Common myeloid progenitor, CD34-positive (primary cell): ENCODE data around the gene TADA3.

Source experiments
- CTCF ChIA-PET: fragments of 350-600 bp; sonication (Branson Sonifier 250); formaldehyde crosslinking; loops from one replicate; lab custom pipeline; 2021; ENCODE audit warnings: antibody characterized with exemption; lab: Charles Lee
- POLR2A ChIA-PET: fragments of 350-600 bp; sonication (Branson Sonifier 250); formaldehyde crosslinking; loops from one replicate; lab custom pipeline; 2021; ENCODE audit warnings: antibody characterized with exemption; lab: Charles Lee
- DNase-seq, 3 donors: peaks; one replicate each; pipeline versions ENCODE4 v3.0.0 to v3.0.0-alpha.2; 2013
- H3K27ac ChIP-seq, 2 experiments: 1 replicate in 1 of 2; 2 replicates in 1 of 2; pipeline ENCODE4 v1.7.0; 2013; ENCODE audit warnings: inconsistent platforms in 2 of 2, low read length in 2 of 2, mild to moderate bottlenecking in 2 of 2, low read depth in 1 of 2, moderate library complexity in 1 of 2; ENCODE audit not compliant: severe bottlenecking in 2 of 2, insufficient read depth in 1 of 2, poor library complexity in 1 of 2
- H3K27me3 ChIP-seq, 5 experiments: replicated peaks in 2 of 5; 1 replicate in 3 of 5; 2 replicates in 2 of 5; pipeline versions ENCODE4 v1.6.1 to v1.7.0; 2013; ENCODE audit warnings: low read length in 4 of 5, mild to moderate bottlenecking in 2 of 5, moderate library complexity in 2 of 5, inconsistent platforms in 1 of 5; ENCODE audit not compliant: insufficient read depth in 5 of 5, control insufficient read depth in 4 of 5
- H3K36me3 ChIP-seq, 4 experiments: 1 replicate in 2 of 4; 2 replicates in 2 of 4; pipeline versions ENCODE4 v1.6.1 to v1.7.0; 2013; ENCODE audit warnings: low read length in 3 of 4, control low read depth in 1 of 4, mild to moderate bottlenecking in 1 of 4; ENCODE audit not compliant: control insufficient read depth in 4 of 4, insufficient read depth in 4 of 4
- H3K4me1 ChIP-seq, 4 experiments: 1 replicate in 3 of 4; 2 replicates in 1 of 4; pipeline versions ENCODE4 v1.6.1 to v1.7.1; 2013; ENCODE audit warnings: low read length in 3 of 4, mild to moderate bottlenecking in 3 of 4, control low read depth in 1 of 4, inconsistent platforms in 1 of 4, moderate library complexity in 1 of 4; ENCODE audit not compliant: control insufficient read depth in 4 of 4, insufficient read depth in 4 of 4; ENCODE audit errors: control extremely low read depth in 1 of 4
- H3K4me3 ChIP-seq, 7 experiments: 1 replicate in 4 of 7; 2 replicates in 3 of 7; pipeline versions ENCODE4 v1.5.1 to v1.7.0; 2013; ENCODE audit warnings: mild to moderate bottlenecking in 7 of 7, low read length in 6 of 7, moderate library complexity in 6 of 7, inconsistent platforms in 2 of 7, low read depth in 2 of 7, control low read depth in 1 of 7; ENCODE audit not compliant: insufficient read depth in 4 of 7, control insufficient read depth in 1 of 7; ENCODE audit errors: extremely low read depth in 1 of 7
- H3K9me3 ChIP-seq, 5 experiments: 1 replicate in 4 of 5; 2 replicates in 1 of 5; pipeline versions ENCODE4 v1.6.1 to v1.7.1; 2013; ENCODE audit warnings: low read length in 4 of 5, mild to moderate bottlenecking in 2 of 5, inconsistent platforms in 1 of 5, low read depth in 1 of 5, moderate library complexity in 1 of 5; ENCODE audit not compliant: control insufficient read depth in 4 of 5, insufficient read depth in 2 of 5; ENCODE audit errors: control extremely low read depth in 1 of 5
- WGBS: methylation state at CpG from one replicate; pipeline ENCODE4 v1.1.5; 2013; ENCODE audit not compliant: insufficient coverage; 5-methylcytosine and 5-hydroxymethylcytosine counted together

Gene TADA3

DNA sequence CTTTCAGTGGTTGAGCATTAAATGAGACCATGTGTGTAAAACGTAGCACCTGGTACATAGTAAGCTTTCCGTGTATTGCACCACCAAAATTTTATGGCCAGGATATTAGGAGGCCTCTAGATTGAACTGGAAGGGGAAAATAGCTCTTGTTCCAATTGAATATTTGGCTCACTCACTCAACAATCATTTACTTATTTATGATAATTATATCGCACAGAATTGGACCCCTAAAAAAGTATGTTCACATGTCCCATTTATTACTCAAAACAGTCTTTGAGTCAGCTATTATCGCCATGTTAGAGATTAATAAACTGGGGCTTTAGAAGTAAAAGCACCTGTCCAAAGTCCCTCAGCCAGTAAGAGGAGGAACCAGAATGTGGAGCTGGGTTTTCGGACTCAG, 12.7 kb upstream of the TADA3 start:
- H3K9me3 ChIP-seq = no peaks in the 10 kb centered on the region
- no peaks in the 10 kb centered on the region for H3K27me3 ChIP-seq
- H3K36me3 ChIP-seq = peaks cover 26 to 62% (median 44%) of the 10 kb centered on the region in 4 experiments
- peaks cover 3 to 19% (median 13%) of the 10 kb centered on the region in 4 experiments for H3K4me1 ChIP-seq
- ChIA-PET POLR2A (no interaction called here), CTCF (interaction anchor here (1.0 to 1.6 kb wide), 7 partner anchors 8 to 90 kb away, joined by 3 to 6 read pairs (median 3); no protein-coding TSS in a partner anchor)
- 100% methylated on average over 4 of the region's 5 CpGs for WGBS
- DNase-seq = no peak
- no peak overlapping the region for H3K27ac ChIP-seq
- no peak overlapping the region for H3K4me3 ChIP-seq

DNA sequence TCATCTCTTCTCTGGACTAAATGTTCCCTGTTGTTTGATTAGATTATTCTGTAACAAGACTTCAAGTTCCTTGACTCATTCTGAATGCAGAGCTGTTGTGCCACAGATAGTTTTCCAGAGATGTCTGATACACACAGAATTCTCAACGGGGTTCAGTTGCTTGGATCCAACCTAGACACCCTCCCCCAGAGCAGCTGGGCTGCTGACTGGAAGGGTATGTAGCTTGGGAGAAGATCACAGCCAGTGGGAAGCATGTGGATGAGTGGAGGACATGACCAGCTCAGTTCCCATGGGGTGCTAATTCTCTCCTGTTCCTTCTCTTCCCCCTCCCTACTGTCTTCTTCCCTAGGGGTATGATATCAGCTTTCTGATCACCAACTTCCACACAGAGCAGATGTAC, 11.2 kb upstream of the TADA3 start:
- Histone ChIP-seq H3K27ac (no peak overlapping the region), H3K36me3 (peaks cover 33 to 76% (median 56%) of the 10 kb centered on the region in 4 experiments), H3K9me3 (no peaks in the 10 kb centered on the region), H3K4me1 (peaks cover 0 to 7% (median 1%) of the 10 kb centered on the region in 4 experiments), H3K4me3 (no peak overlapping the region), H3K27me3 (no peaks in the 10 kb centered on the region)
- DNase-seq = no peak
- WGBS = 100% methylated on average over 1 of the region's 1 CpG
- CTCF ChIA-PET = interaction anchor here (0.7 to 2.2 kb wide), 4 partner anchors 10 to 129 kb away, joined by 3 to 9 read pairs (median 4); no protein-coding TSS in a partner anchor
- POLR2A ChIA-PET = no interaction called here

DNA sequence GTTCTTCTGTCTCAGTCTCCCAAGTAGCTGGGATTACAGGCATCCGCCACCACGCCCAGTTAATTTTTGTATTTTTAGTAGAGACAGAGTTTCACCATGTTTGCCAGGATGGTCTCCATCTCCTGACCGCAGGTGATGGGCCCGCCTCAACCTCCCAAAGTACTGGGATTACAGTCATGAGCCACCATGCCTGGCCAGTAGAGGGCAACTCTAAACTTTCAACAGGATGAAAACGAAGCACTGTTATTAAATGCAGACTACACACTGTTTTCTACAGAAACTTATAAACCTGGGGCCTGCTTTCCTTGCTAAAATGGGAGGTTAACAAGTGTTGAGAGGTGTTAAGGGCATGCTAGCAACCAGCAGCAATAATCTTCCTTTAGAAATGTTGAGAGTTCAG, 8.3 kb upstream of the TADA3 start:
- Histone ChIP-seq H3K4me1 (no peaks in the 10 kb centered on the region), H3K27me3 (no peaks in the 10 kb centered on the region), H3K4me3 (no peak overlapping the region), H3K36me3 (peaks cover 35 to 80% (median 53%) of the 10 kb centered on the region in 4 experiments), H3K9me3 (no peaks in the 10 kb centered on the region), H3K27ac (no peak overlapping the region)
- 93% methylated on average over 2 of the region's 5 CpGs for WGBS
- DNase-seq = peak in 1 of 3 donors; percentile 22
- CTCF ChIA-PET = interaction anchor here (1.0 to 2.2 kb wide), 5 partner anchors 9 to 68 kb away, joined by 3 to 8 read pairs (median 4); partner anchors contain the start of gene TTLL3
- POLR2A ChIA-PET = no interaction called here

DNA sequence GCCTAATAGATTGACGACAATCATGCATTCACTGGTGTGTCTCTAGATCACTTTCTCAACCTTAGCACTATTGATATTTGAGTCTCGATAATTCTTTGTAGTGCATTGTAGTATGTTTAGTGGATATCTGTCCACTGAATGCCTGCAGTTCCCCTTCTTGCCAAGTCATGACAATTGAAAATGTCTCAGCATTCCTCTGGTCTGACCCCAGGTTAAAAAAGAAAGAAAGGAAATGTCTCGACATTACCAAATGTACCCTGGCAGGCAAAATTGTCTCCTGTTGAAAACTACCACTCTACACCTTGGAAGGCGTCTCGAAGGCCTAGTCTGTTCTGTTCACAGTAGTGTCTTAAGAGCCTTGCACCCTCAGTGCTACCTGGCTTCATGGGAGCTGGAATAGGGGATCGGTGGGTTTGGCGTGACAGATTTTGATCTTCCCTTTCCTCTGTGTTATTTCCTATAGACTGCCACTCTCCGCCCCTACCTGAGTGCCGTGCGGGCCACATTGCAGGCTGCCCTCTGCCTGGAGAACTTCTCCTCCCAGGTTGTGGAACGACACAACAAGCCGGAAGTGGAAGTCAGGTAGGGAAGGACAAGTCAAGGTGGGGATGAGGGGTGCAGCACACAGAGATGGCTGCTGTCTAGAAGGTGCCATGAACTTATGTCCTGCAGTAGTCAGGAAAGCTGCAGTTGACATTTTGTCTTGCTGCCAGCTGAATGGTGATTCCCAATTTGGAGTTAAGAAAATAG, 5.1 kb upstream of the TADA3 start:
- WGBS = 95% methylated on average over 9 of the region's 12 CpGs
- H3K27ac ChIP-seq = no peak overlapping the region
- peaks cover 19 to 51% (median 33%) of the 10 kb centered on the region in 4 experiments for H3K36me3 ChIP-seq
- H3K4me3 ChIP-seq = no peak overlapping the region
- no peaks in the 10 kb centered on the region for H3K27me3 ChIP-seq
- POLR2A ChIA-PET = interaction anchor here (0.9 kb wide), 1 partner anchor 16 kb away, joined by 3 read pairs; no protein-coding TSS in a partner anchor
- H3K9me3 ChIP-seq = no peaks in the 10 kb centered on the region
- CTCF ChIA-PET = interaction anchor here (1.1 to 1.4 kb wide), 3 partner anchors 10 to 64 kb away, joined by 3 to 5 read pairs (median 4); no protein-coding TSS in a partner anchor
- no peak for DNase-seq
- H3K4me1 ChIP-seq = peaks cover 10 to 16% (median 12%) of the 10 kb centered on the region in 4 experiments

DNA sequence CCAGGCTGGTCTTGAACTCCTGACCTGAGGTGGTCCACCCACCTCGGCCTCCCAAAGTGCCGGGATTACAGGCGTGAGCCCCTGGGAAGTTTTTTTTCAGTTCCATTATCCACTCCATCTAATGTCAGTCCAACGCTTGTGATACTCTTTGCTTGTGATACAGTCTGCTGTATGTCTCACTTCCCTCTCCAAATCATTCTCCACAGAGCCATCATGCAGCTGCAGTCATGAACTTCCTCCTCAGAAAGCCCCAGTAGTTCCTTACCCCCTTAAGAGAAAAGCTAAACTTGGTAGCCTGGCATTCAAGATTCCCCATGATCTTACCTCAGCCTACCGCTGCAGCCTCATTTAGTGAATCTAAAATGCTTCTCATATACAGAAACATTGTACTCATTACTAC, 2.9 kb upstream of the TADA3 start:
- ChIA-PET CTCF (no interaction called here), POLR2A (interaction anchor here (1.0 kb wide), 1 partner anchor 15 kb away, joined by 3 read pairs; no protein-coding TSS in a partner anchor)
- Histone ChIP-seq H3K27me3 (no peaks in the 10 kb centered on the region), H3K36me3 (peaks cover 18 to 44% (median 31%) of the 10 kb centered on the region in 4 experiments), H3K4me1 (peaks cover 11 to 27% (median 21%) of the 10 kb centered on the region in 4 experiments), H3K4me3 (no peak overlapping the region), H3K9me3 (no peaks in the 10 kb centered on the region), H3K27ac (no peak overlapping the region)
- peak in 2 of 3 donors; percentile 32 to 38 for DNase-seq
- WGBS = 89% methylated on average over 5 of the region's 5 CpGs

DNA sequence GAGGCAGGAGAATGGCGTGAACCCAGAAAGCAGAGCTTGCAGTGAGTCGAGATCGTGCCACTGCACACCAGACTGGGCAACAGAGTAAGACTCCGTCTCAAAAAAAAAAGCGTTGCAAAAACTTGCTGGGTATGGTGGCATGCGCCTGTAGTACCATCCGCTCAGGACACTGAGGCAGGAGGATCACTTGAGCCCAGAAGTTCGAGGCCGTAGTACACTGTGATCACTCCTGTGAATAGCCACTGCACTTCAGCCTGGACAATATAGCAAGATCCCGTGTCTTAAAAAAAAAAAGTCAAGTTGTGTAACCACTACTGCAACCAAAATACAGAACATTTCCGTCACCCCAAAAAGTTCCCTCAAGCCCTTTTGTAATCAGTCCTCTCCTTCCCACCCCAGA, 2.1 kb upstream of the TADA3 start:
- 98% methylated on average over 11 of the region's 11 CpGs for WGBS
- peaks cover 12 to 43% (median 29%) of the 10 kb centered on the region in 4 experiments for H3K36me3 ChIP-seq
- H3K9me3 ChIP-seq = no peaks in the 10 kb centered on the region
- ChIA-PET POLR2A (interaction anchor here (1.0 kb wide), 1 partner anchor 14 kb away, joined by 3 read pairs; no protein-coding TSS in a partner anchor), CTCF (no interaction called here)
- DNase-seq = no peak
- no peaks in the 10 kb centered on the region for H3K27me3 ChIP-seq
- peak overlapping the region in 1 of 7 experiments; percentile 79 for H3K4me3 ChIP-seq
- peaks cover 11 to 27% (median 21%) of the 10 kb centered on the region in 4 experiments for H3K4me1 ChIP-seq
- H3K27ac ChIP-seq = no peak overlapping the region
